ENCODE results near the gene FOXN3.

The FOXN3 gene

GRCh38 chr14:89126461-89126860 is 290.6 kb downstream of the FOXN3 start:
- Histone ChIP-seq H3K27me3 (ENCODE audit: insufficient read depth, insufficient read length) (no peaks in the 10 kb centered on the region), H3K36me3 (ENCODE audit: insufficient read depth, insufficient read length, low read length) (no peaks in the 10 kb centered on the region), H3K9me3 (ENCODE audit: insufficient read depth, low read length) (no peaks in the 10 kb centered on the region), H3K9ac (ENCODE audit: insufficient read length, low read depth) (no peak overlapping the region), H3K4me3 (ENCODE audit: insufficient read length, low read depth) (no peak overlapping the region), H3K4me1 (ENCODE audit: insufficient read depth, insufficient read length) (peaks cover 3% of the 10 kb centered on the region)
- TF ChIP-seq ZNF274 (IDR thresholded peaks at IDR 0.05; ENCODE audit: low read depth, low read length): no peak
- no peak for TF ChIP-seq SUZ12 (IDR thresholded peaks at IDR 0.05; ENCODE audit: extremely low read depth, insufficient read depth, insufficient read length)
- no peak for TF ChIP-seq YY1 (IDR thresholded peaks at IDR 0.05; ENCODE audit: insufficient read depth, insufficient read length)
- DNase-seq (ENCODE audit: low read depth, low spot score): no peak

GRCh38 chr14:89125216-89125615 is 291.8 kb downstream of the FOXN3 start:
- Histone ChIP-seq H3K27me3 (ENCODE audit: insufficient read depth, insufficient read length) (no peaks in the 10 kb centered on the region), H3K36me3 (ENCODE audit: insufficient read depth, insufficient read length, low read length) (no peaks in the 10 kb centered on the region), H3K4me1 (ENCODE audit: insufficient read depth, insufficient read length) (peaks cover 3% of the 10 kb centered on the region), H3K9ac (ENCODE audit: insufficient read length, low read depth) (no peak overlapping the region), H3K9me3 (ENCODE audit: insufficient read depth, low read length) (peaks cover 2% of the 10 kb centered on the region; the same call in 1 of the 2 replicates), H3K4me3 (ENCODE audit: insufficient read length, low read depth) (no peak overlapping the region)
- DNase-seq (ENCODE audit: low read depth, low spot score): no peak
- TF ChIP-seq ZNF274 (IDR thresholded peaks at IDR 0.05; ENCODE audit: low read depth, low read length) (no peak), SUZ12 (IDR thresholded peaks at IDR 0.05; ENCODE audit: extremely low read depth, insufficient read depth, insufficient read length) (no peak), YY1 (IDR thresholded peaks at IDR 0.05; ENCODE audit: insufficient read depth, insufficient read length) (no peak)

- no peak for TF ChIP-seq ZNF274 (IDR thresholded peaks at IDR 0.05; ENCODE audit: low read depth, low read length)
- TF ChIP-seq YY1 (IDR thresholded peaks at IDR 0.05; ENCODE audit: insufficient read depth, insufficient read length): no peak
- DNase-seq (ENCODE audit: low read depth, low spot score): no peak
- H3K27me3 ChIP-seq (ENCODE audit: insufficient read depth, insufficient read length): no peaks in the 10 kb centered on the region
- peaks cover 14% of the 10 kb centered on the region; the same call in 1 of the 2 replicates for H3K9me3 ChIP-seq (ENCODE audit: insufficient read depth, low read length)
- H3K4me3 ChIP-seq (ENCODE audit: insufficient read length, low read depth): no peak overlapping the region
- no peaks in the 10 kb centered on the region for H3K36me3 ChIP-seq (ENCODE audit: insufficient read depth, insufficient read length, low read length)
- H3K9ac ChIP-seq (ENCODE audit: insufficient read length, low read depth): no peak overlapping the region
- peaks cover 3% of the 10 kb centered on the region for H3K4me1 ChIP-seq (ENCODE audit: insufficient read depth, insufficient read length)
Measured at GRCh38 chr14:89123851-89124250, 293.2 kb downstream of the FOXN3 start.

- Histone ChIP-seq H3K9ac (ENCODE audit: insufficient read length, low read depth) (no peak overlapping the region), H3K27me3 (ENCODE audit: insufficient read depth, insufficient read length) (no peaks in the 10 kb centered on the region), H3K4me1 (ENCODE audit: insufficient read depth, insufficient read length) (peaks cover 3% of the 10 kb centered on the region), H3K4me3 (ENCODE audit: insufficient read length, low read depth) (no peak overlapping the region), H3K36me3 (ENCODE audit: insufficient read depth, insufficient read length, low read length) (no peaks in the 10 kb centered on the region), H3K9me3 (ENCODE audit: insufficient read depth, low read length) (peaks cover 14% of the 10 kb centered on the region; the same call in 1 of the 2 replicates)
- no peak for DNase-seq (ENCODE audit: low read depth, low spot score)
- TF ChIP-seq YY1 (IDR thresholded peaks at IDR 0.05; ENCODE audit: insufficient read depth, insufficient read length) (no peak), SUZ12 (IDR thresholded peaks at IDR 0.05; ENCODE audit: extremely low read depth, insufficient read depth, insufficient read length) (no peak), ZNF274 (IDR thresholded peaks at IDR 0.05; ENCODE audit: low read depth, low read length) (no peak)
Measured at GRCh38 chr14:89123215-89123614, 293.8 kb downstream of the FOXN3 start.

GRCh38 chr14:89121968-89122620 is 294.9 kb downstream of the FOXN3 start:
- Histone ChIP-seq H3K4me3 (ENCODE audit: insufficient read length, low read depth) (no peak overlapping the region), H3K4me1 (ENCODE audit: insufficient read depth, insufficient read length) (peaks cover 3% of the 10 kb centered on the region), H3K9me3 (ENCODE audit: insufficient read depth, low read length) (peaks cover 14% of the 10 kb centered on the region; the same call in 1 of the 2 replicates), H3K36me3 (ENCODE audit: insufficient read depth, insufficient read length, low read length) (no peaks in the 10 kb centered on the region), H3K9ac (ENCODE audit: insufficient read length, low read depth) (no peak overlapping the region), H3K27me3 (ENCODE audit: insufficient read depth, insufficient read length) (no peaks in the 10 kb centered on the region)
- TF ChIP-seq YY1 (IDR thresholded peaks at IDR 0.05; ENCODE audit: insufficient read depth, insufficient read length) (no peak), SUZ12 (IDR thresholded peaks at IDR 0.05; ENCODE audit: extremely low read depth, insufficient read depth, insufficient read length) (no peak), ZNF274 (IDR thresholded peaks at IDR 0.05; ENCODE audit: low read depth, low read length) (no peak)
- peak; percentile 50 for DNase-seq (ENCODE audit: low read depth, low spot score)

- no peaks in the 10 kb centered on the region for H3K27me3 ChIP-seq (ENCODE audit: insufficient read depth, insufficient read length)
- H3K9ac ChIP-seq (ENCODE audit: insufficient read length, low read depth): no peak overlapping the region
- DNase-seq (ENCODE audit: low read depth, low spot score): no peak
- H3K4me3 ChIP-seq (ENCODE audit: insufficient read length, low read depth): no peak overlapping the region
- H3K9me3 ChIP-seq (ENCODE audit: insufficient read depth, low read length): peaks cover 14% of the 10 kb centered on the region; the same call in 1 of the 2 replicates
- TF ChIP-seq YY1 (IDR thresholded peaks at IDR 0.05; ENCODE audit: insufficient read depth, insufficient read length): no peak
- TF ChIP-seq ZNF274 (IDR thresholded peaks at IDR 0.05; ENCODE audit: low read depth, low read length): no peak
- TF ChIP-seq SUZ12 (IDR thresholded peaks at IDR 0.05; ENCODE audit: extremely low read depth, insufficient read depth, insufficient read length): no peak
- H3K36me3 ChIP-seq (ENCODE audit: insufficient read depth, insufficient read length, low read length): no peaks in the 10 kb centered on the region
- no peaks in the 10 kb centered on the region for H3K4me1 ChIP-seq (ENCODE audit: insufficient read depth, insufficient read length)
Measured at GRCh38 chr14:89117012-89117411, 300.0 kb downstream of the FOXN3 start.

GRCh38 chr14:89114109-89114508 is 302.9 kb downstream of the FOXN3 start:
- Histone ChIP-seq H3K4me1 (ENCODE audit: insufficient read depth, insufficient read length) (no peaks in the 10 kb centered on the region), H3K36me3 (ENCODE audit: insufficient read depth, insufficient read length, low read length) (no peaks in the 10 kb centered on the region), H3K4me3 (ENCODE audit: insufficient read length, low read depth) (no peak overlapping the region), H3K27me3 (ENCODE audit: insufficient read depth, insufficient read length) (no peaks in the 10 kb centered on the region), H3K9me3 (ENCODE audit: insufficient read depth, low read length) (0 out of 2 replicates have a peak, but pooled peaks cover under 1% of the 10 kb centered on the region), H3K9ac (ENCODE audit: insufficient read length, low read depth) (no peak overlapping the region)
- DNase-seq (ENCODE audit: low read depth, low spot score): no peak
- TF ChIP-seq YY1 (IDR thresholded peaks at IDR 0.05; ENCODE audit: insufficient read depth, insufficient read length) (no peak), ZNF274 (IDR thresholded peaks at IDR 0.05; ENCODE audit: low read depth, low read length) (no peak), SUZ12 (IDR thresholded peaks at IDR 0.05; ENCODE audit: extremely low read depth, insufficient read depth, insufficient read length) (no peak)

Measured in NT2/D1 (cell line).